NCI-H748 treated with DMSO at 0.1 percent for 48 hours (cell line): ENCODE results near the gene MAX.

Source experiments
- DNase-seq: peaks from one replicate; lab custom pipeline; 2025; lab: John Stamatoyannopoulos, UW

Gene MAX

GRCh38 chr14:65102441-65103149 lies at the start of gene MAX:
TSS of gene MAX (minus strand) at chr14:65102517. CDS start at chr14:65102339, 178 bp downstream.
- peak; percentile 95 for DNase-seq

- no peak for DNase-seq
Measured at GRCh38 chr14:65151609-65151956, 49.3 kb upstream of the MAX start.

- DNase-seq, result no peak
Measured at GRCh38 chr14:65150898-65151608, 48.7 kb upstream of the MAX start.

- no peak for DNase-seq
Measured at GRCh38 chr14:65149116-65149515, 46.8 kb upstream of the MAX start.

- no peak for DNase-seq
Measured at GRCh38 chr14:65144170-65144569, 41.9 kb upstream of the MAX start.

GRCh38 chr14:65142914-65143625 lies 40.8 kb upstream of the MAX start:
- DNase-seq, result no peak

GRCh38 chr14:65142429-65142828 lies 40.1 kb upstream of the MAX start:
- no peak for DNase-seq

- DNase-seq, result no peak
Measured at GRCh38 chr14:65141523-65141922, 39.2 kb upstream of the MAX start.

GRCh38 chr14:65137648-65138307 lies 35.5 kb upstream of the MAX start:
- no peak for DNase-seq

GRCh38 chr14:65134651-65135579 lies 32.6 kb upstream of the MAX start:
- no peak for DNase-seq

- DNase-seq, result no peak
Measured at GRCh38 chr14:65132855-65133254, 30.5 kb upstream of the MAX start.

GRCh38 chr14:65131301-65131701 lies 29.0 kb upstream of the MAX start:
- DNase-seq, result no peak

- DNase-seq, result no peak
Measured at GRCh38 chr14:65128096-65128495, 25.8 kb upstream of the MAX start.

GRCh38 chr14:65117769-65118745 lies 15.7 kb upstream of the MAX start:
- DNase-seq, result no peak

- DNase-seq, result no peak
Measured at GRCh38 chr14:65115615-65116014, 13.3 kb upstream of the MAX start.

- no peak for DNase-seq
Measured at GRCh38 chr14:65110525-65110924, 8.2 kb upstream of the MAX start.

- no peak for DNase-seq
Measured at GRCh38 chr14:65109357-65109756, 7.0 kb upstream of the MAX start.

GRCh38 chr14:65107200-65107599 lies 4.9 kb upstream of the MAX start:
- no peak for DNase-seq

- DNase-seq, result no peak
Measured at GRCh38 chr14:65106736-65107135, 4.4 kb upstream of the MAX start.

GRCh38 chr14:65106316-65106715 lies 4.0 kb upstream of the MAX start:
- no peak for DNase-seq
